Measurements from ENCODE around the gene PKHD1.

DNA sequence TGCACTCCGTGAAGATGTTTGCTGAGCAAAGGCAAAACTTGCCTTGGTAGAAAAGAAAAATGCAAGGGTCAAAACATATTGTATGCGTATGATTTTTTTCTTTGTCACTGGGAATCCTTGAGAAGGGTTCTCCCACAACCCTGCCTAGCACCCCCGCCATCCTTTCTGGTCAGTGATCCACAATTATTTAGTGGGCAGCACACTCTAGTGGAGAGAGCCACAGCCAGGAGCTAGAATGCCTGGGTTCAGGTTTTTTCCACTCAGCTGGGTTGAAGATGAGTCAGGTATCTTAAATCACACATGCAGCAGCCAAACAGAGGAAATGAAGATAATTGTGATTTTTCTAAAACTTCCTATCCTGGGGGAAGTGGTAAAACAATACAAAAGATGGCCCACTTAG is 243.1 kb downstream of the PKHD1 start:
- TF ChIP-seq, protein P1, sequence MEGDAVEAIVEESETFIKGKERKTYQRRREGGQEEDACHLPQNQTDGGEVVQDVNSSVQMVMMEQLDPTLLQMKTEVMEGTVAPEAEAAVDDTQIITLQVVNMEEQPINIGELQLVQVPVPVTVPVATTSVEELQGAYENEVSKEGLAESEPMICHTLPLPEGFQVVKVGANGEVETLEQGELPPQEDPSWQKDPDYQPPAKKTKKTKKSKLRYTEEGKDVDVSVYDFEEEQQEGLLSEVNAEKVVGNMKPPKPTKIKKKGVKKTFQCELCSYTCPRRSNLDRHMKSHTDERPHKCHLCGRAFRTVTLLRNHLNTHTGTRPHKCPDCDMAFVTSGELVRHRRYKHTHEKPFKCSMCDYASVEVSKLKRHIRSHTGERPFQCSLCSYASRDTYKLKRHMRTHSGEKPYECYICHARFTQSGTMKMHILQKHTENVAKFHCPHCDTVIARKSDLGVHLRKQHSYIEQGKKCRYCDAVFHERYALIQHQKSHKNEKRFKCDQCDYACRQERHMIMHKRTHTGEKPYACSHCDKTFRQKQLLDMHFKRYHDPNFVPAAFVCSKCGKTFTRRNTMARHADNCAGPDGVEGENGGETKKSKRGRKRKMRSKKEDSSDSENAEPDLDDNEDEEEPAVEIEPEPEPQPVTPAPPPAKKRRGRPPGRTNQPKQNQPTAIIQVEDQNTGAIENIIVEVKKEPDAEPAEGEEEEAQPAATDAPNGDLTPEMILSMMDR (IDR thresholded peaks at IDR 0.05) = no peak
- no peak for TF ChIP-seq POLR2A (IDR thresholded peaks at IDR 0.05)

Measured in uterus (tissue), 2 donors.